Right lobe of liver (tissue), 4 donors: ENCODE results near the gene B3GLCT.

ENCODE experiments used
- CTCF ChIP-seq, 4 donors: fragments of 200-600 bp in 3 of 4; fragments of 450-650 bp in 1 of 4; IDR thresholded peaks; one replicate each; pipeline versions ENCODE4 v1.5.1 to v1.8.0; 2016 to 2022; ENCODE audit warnings: antibody characterized with exemption in 4 of 4, mild to moderate bottlenecking in 2 of 4
- POLR2A ChIP-seq: fragments of 450-650 bp; IDR thresholded peaks from one replicate; pipeline ENCODE4 v1.6.1; 2017; ENCODE audit warnings: antibody characterized with exemption, mild to moderate bottlenecking
- donor health status: DM: no; HTN: no; CAD: no.
- donor health status: DM: no; HTN: no; CAD: no.
- donor health status: DM: no; HTN: yes; CAD: no.

- TF ChIP-seq POLR2A = no peak
- no peak for TF ChIP-seq CTCF (IDR thresholded peaks at IDR 0.05)
Measured at GRCh38 chr13:31261241-31261640, 61.5 kb downstream of the B3GLCT start.
